NCI-H1092 treated with DMSO at 0.1 percent for 48 hours (cell line): ENCODE results near the gene NAGS.
"Not testable (repeated sequence)": the region's sequence is repeated elsewhere in the genome, so short reads cannot be mapped to it uniquely, and the experiment has no call there.

Source experiments
- DNase-seq: peaks from one replicate; lab custom pipeline; 2025; lab: John Stamatoyannopoulos, UW

The NAGS gene, protein sequence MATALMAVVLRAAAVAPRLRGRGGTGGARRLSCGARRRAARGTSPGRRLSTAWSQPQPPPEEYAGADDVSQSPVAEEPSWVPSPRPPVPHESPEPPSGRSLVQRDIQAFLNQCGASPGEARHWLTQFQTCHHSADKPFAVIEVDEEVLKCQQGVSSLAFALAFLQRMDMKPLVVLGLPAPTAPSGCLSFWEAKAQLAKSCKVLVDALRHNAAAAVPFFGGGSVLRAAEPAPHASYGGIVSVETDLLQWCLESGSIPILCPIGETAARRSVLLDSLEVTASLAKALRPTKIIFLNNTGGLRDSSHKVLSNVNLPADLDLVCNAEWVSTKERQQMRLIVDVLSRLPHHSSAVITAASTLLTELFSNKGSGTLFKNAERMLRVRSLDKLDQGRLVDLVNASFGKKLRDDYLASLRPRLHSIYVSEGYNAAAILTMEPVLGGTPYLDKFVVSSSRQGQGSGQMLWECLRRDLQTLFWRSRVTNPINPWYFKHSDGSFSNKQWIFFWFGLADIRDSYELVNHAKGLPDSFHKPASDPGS

DNA sequence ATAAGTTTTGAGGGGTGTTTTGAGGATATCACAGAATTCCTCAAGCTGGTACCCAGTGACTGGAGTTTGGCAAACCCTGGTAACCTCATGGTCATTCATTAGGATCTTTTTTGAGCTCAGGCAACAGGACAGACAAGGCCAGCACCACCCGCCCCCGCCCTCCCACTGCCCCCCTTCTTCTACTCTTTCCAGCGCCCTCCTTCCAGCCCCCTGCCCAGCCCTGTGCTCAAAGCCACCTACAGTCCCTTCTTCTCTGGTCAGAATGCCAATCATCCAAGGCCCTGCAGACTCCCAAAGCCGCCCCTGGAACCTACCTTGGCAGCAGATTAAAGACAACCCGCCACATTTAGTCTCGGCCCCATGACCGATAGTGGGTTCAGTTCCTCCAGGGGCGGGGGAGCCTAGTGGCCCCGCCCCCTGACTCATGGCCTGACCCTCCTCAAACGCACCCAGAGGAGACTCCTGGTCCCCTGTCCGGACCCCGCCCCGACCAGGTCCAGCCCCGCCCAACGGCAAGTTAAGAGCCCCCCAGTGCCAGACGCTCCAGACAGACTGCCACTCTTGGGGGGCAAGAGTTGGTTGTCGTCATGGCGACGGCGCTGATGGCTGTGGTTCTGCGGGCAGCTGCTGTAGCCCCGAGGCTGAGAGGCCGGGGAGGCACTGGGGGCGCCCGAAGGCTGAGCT, at the start of gene NAGS:
TSS of gene NAGS (plus strand) at position 546 of the 684 bp plus-strand sequence. CDS start at position 588, 42 bp downstream.
- no peak for DNase-seq

DNA sequence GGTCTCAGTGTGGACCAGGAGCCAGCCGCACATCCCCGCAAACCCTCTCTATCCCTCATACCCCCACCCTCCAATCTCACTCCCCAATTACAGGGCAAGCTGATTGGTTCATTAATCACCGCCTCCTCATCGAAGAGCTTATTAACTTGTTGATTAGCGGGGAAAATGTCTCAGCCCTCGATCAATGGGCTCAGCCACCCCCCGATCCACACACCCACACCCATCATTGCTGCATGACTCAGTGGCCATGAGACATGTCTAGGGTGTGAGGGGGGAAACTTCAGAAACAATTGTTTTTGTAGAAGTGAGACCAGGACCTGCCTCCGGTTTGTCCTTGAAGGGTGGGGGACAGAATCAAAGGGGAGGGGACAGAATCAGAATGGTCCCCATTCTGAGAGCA, 48.2 kb upstream of the NAGS start:
- DNase-seq, result no peak

DNA sequence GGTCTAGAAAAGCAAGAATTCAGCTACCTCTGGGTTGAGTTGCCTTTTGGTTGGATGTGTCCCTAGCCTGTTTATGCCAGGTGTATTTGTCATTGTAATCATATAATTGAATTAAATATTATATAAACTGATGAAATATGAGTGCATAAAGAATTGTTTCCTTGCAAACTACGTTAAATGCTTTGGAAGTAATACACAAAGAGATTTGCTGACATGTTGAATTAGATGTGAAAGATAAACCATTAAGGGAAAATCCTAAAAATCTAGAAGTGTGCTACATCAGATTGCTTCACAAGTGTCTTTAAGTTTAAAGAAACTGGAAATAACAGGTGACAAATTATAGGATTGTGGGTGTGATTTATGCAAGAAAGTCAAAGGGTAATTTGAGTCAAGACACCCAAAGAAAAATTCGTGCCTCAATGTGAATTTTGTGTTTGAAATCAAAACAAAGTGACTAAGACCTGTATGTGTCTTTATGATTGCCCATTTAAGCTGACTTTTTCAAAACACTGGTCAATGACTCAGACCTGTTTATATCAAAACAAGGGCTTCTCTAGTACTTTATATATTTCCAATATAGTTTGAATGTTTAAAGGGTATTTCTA, 45.6 kb upstream of the NAGS start:
- no peak for DNase-seq

DNA sequence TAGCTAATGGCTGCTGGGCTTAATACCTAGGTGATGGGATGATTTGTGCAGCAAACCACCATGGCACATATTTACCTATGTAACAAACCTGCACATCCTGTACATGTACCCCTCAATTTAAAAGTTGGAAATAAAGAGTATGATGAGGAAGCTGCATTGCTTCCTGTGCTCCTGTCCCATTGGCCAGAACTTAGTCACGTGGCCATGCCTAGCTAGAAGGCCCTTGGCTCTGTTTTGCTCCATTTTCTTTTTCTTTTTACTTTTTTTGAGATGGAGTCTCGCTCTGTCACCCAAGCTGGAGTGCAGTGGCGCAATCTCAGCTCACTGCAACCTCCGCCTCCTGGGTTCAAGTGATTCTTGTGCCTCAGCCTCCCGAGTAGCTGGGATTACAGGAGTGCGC, 43.1 kb upstream of the NAGS start:
- DNase-seq, result not testable (repeated sequence)

DNA sequence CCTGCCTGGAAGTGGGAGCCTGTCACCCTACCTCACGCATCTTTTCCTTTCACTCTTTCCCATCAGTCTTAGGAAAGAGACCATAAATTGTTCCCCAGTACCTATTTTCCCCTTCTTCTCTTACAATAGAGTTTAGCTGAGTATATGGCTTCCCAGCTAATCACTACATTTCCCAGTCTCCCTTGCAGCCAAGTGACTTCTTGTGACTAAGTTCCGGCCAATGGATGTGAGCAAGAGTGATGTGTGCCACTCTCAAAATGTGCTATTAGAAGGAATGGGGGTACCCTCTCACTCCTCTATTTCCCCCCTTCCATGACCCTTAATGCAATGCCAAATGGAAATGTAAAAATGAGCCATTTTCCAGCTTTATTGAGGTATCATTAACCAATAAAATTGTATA, 42.5 kb upstream of the NAGS start:
- DNase-seq, result no peak

DNA sequence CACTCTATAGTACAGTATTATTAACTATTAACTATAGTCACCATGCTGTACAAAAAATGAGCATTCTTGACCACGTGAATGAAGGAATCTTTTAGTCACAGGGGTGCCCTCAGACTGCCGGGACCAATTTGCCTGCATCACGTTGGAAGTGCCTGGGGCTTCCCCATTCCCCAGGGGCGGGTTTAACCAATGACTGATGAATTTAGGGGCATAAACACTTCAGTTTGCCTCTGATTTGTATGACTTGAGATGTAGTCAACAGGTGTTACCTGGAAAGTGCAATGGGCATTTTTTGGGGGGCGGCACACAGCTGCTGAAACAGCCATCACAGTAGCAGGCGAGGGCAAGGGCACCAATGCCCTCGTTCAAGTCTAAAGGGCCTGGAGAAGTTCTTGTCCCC, 41.9 kb upstream of the NAGS start:
- no peak for DNase-seq

DNA sequence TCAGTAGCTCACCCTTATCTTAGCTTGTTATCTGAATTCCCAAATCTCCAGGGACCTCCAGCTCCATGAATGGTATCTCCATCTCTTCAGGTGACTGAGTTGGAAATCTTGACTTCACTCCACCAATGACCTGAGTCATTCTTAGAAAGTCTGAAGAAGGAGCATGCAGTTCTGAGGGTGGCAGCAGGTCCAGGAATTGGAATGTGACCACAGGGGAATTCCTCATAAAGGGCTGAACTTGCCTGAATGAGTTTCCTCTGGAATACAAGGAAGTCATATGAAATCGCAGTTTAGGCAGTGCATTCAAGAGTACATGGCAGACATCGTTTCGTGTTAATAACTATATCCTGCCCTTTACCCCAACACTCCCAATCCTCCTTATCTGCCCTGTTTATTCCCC, 38.1 kb upstream of the NAGS start:
- no peak for DNase-seq

DNA sequence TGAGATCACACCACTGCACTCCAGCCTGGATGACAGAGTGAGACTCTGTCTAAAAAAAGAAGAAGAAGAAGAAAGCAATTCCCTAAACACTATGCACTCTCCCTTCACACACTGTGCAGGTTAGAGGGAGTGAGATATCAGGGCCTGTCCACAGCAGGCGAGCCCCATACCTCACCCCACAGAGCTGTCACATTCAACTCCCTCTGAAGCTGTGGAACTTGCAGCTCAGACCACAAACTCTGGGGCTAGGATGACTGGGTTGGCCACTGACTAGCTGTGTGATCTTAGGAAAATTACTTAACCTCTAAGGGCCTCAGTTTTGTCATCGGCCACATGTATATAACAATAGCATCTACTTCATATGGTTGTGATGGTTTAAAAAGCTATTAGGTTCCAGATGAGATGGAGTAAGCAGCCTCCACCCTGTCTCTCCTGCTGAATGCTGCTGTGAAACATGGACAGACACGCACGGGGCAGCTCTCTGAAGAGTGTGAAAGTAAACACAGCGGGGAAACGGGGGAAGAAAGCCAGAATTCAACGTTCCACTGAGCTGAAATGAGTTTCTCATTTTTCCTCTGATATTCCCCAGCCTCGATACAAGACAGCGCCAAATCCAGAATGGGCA, 37.1 kb upstream of the NAGS start:
- no peak for DNase-seq

DNA sequence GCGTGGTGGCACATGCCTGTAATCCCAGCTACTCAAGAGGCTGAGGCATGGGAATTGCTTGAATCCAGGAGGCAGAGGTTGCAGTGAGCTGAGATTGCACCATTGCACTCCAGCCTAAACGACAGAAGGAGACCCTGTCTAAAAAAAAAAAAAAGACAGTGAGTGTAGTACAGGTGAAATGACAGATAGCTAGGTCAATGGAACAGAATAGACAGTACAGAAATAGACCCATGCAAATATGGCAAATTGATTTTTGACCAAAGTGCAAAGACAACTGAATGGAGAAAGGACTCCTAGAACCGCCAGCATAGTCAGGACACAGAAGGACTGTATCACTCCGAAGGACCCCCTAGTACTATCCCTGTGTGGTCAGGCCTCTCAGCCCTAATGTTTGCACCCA, 34.1 kb upstream of the NAGS start:
- DNase-seq, result no peak

DNA sequence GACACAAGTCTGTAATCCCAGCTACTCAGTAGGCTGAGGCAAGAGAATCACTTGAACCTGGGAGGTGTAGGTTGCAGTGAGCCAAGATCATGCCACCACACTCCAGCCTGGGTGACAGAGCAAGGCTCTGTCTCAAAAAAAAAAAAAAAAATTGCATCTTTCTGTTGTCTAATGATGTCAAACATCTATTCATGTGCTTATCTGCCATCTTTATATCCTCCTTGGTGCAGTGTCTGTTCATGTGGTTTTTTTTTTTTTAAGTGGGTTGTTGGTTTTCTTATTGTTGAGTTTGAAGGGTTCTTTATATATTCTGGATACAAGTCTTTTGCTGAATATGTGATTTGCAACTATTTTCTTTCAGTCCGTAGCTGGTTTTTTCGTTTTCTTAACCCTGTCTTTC, 33.0 kb upstream of the NAGS start:
- not testable (repeated sequence) for DNase-seq

DNA sequence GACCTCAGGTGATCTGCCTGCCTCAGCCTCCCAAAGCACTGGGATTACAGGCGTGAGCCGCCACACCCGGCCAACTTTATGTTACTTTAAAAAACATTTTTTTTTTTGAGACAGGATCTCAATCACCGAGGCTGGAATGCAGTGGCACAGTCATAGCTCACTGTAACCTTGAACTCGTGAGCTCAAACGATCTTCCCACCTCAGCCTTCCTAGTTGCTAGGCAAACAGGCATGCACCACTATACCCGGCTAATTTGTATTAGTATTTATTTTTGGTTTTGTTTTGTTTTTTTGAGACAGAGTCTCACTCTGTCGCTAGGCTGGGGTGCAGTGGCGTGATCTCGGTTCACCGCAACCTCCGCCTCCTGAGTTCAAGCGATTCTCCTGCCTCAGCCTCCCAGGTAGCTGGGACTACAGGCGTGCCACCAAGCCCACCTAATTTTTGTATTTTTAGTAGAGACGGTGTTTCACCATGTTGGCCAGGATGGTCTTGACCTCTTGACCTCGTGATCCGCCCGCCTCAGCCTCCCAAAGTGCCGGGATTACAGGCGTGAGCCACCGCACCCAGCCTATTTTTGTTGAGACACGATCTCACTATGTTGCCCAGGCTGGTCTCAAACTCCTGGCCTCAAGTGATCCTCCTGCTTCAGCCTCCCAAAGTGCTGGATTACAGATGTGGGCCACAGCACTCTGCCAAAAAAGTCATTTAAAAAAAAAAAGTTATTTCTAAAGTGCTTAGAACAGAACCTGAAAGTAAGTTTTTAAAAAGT, 31.8 kb upstream of the NAGS start:
- DNase-seq, result not testable (repeated sequence)

DNA sequence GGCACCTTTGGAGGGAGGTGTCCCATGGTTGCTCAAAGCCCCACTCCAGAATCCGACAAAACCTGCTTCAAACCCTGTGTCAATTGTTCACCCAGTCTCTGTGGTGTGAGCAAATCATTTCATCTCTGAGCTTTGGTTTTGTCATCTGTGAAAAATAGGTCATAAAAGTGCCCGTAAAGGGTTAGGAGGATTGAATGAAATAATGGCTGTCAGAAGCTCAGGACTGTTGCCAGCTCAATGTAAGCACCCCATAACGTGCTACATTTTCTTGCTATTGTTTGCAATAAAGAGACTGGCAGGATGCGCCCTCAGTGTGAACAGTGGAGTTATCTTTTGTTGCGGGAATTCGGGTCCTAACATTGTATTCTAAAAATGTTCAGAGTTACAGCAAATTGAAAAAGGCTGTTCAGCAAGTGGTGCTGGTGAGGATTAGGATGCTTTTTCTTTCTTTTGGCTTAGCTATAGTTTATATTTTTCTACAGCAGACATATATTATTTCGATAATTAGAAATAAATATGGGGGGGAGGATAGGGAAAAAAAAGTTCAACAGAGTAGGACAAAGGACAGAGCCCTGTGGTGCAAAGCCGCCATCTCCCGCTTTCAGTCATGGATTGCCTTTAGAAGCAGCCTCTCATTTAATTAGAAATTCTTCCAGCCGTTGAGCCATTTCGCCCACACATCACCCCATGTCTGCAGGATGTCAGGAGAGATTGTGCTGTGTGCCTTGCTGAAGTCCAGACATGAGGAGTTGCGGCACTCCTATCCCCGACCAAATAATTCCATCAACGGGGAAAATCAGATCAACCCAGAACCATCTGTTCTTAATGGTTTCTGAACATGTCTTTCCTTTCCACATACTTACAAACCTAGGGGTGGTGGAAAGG, 29.8 kb upstream of the NAGS start:
- DNase-seq, result no peak

DNA sequence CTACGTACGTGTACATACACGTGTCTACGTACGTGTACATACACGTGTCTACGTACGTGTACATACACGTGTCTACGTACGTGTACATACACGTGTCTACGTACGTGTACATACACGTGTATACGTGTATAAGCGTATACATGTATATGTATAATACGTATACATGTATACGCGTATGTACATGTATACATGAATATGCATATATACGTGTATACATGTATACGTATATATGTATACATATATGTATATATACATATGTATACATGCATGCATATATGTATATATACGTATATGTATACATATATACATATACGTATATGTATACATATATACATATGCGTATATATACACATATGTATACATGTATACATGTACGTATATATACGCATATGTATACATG, 28.5 kb upstream of the NAGS start:
- DNase-seq, result no peak

DNA sequence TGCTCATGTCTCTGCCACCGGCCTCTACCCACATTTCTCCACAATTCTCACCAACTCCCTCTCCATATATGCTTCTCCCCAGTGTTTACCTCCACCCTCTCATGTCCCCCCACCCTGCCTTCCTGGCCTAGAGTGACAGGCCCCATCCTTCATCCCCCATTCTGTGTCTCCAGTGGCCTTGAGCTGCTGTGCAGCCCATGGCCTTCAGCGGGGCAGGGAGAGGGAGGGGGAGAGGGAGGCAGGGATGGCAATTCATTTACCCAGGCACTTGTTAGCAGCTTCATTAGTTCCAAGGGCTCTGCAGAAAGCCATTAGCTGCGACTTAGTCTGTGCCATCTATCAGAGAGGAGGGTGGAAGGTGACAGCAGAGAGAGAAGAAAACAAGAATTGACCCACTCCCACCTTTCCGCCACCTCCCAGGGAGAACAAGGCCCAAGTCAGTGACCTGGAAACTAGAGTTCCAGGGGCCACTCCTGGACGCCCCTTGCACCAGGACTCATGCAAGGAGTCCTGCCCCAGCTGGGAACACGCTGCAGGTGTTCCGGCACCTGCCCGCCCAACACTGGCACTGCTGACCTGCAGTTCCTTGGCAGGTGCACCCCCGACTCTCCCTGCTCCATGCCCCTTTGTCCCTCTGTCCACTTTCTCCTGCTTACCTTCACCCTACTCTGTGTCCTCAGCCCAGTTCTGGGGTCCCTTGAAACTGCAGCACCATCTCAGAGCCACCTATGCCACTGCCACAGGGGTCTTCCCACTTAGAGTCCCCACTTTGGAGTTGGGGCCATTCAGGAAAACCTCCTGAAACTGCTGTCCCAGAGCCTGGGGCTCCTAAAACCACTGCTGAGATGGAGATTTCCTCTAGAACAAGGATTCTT, 27.2 kb upstream of the NAGS start:
- no peak for DNase-seq

DNA sequence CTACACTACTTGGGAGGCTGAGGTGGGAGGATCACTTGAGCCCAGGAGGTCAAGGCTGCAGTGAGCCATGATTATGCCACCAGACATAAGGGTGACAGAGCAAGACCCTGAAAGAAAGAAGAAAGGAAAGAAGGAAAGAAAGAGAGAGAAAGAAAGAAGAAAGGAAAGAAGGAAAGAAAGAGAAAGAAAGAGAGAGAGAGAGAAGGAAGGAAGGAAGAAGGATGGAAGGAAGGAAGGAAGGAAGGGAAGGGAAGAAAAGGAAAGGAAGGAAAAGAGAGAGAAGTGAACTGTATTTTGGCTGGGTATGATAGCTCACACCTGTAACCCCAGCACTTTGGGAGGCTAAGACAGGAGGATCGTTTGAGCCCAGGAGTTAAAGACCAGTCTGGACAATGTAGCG, 26.3 kb upstream of the NAGS start:
- DNase-seq, result no peak

DNA sequence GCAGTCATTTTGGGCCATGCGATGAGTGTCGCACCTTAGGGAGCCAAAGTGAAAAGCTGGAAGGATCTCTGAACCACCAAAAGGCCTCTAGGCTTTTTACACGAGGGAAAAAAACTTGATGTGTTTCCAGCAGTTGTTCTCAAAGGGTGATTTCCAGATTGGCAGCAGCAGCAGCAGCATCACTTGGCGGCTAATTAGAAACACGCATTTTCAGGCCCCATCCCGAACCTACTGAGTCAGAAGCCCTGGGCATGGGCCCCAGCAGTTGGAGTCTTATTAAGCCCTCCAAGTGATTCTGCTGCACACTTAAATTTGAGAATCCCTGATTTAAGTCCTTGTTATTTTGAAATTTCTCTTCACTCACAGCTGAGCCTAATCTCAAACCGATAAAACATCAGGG, 25.4 kb upstream of the NAGS start:
- no peak for DNase-seq

DNA sequence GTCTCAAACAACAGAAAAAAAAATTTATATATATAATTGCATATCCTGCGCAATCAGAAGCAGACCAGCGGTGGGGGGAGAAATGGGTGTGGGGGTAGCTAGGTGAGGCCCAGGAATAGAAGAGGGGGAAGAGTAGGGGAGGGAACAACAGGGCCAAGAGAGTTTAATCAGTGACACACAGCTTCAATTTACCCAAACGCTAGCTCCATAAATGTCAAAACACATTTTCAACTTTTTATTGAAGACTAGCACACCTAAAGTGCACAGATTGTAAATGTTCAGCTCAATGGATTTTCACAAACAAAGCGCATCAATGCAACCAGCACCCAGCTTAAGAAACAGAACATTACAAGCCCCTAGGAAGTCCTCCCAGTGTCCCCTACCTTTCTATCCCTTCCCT, 24.8 kb upstream of the NAGS start:
- no peak for DNase-seq

DNA sequence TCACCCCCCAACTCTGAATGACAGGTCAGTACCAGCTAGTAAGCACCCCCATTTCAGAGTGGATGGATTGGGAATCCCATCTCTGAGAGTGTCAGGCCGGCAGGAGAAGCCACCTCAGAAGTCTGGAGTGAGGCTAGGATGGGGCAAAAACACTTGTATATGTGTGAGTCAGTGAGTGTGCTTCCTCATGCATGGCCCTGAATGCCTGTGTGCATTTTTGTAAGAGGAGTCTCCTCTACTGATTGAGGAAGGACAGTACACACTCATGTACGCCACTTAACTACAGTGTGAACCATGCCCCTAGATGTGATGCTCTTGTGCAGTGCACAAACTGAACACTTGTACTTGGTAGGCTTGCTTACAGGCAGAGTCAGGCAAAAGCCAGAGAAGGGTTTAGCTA, 22.3 kb upstream of the NAGS start:
- no peak for DNase-seq

DNA sequence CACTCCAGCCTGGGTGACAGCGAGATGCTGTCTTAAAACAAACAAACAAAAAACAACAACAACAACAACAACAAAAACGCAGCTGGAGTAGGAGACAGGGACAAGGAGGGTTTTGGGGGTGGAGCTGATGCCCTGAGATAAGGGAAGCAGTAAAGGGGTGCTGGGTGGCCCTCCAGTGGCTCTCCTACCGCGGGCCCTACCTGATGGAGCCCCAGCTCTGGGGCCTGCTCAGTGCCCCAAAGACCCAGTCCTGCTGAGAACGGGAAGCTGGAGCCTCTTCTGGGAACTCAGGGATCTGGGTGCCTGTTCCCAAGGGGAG, 21.3 kb upstream of the NAGS start:
- no peak for DNase-seq
